ENCODE results near the gene CSF1. TPM values are rescaled to one million over a fixed set of nuclear protein-coding genes. Genes with fewer than 3 reads are reported as not detected.

The CSF1 gene
- total RNA-seq, 2 donors from 2014 or later = 14.1 to 18.1 TPM

- Histone ChIP-seq H3K4me1 (no peaks in the 10 kb centered on the region), H3K9me3 (no peaks in the 10 kb centered on the region), H3K27ac (no peak overlapping the region), H3K27me3 (no peaks in the 10 kb centered on the region), H3K9ac (ENCODE audit: low read depth in 2 of 2, low read length in 2 of 2) (no peak overlapping the region), H3K4me3 (no peak overlapping the region), H3K36me3 (no peaks in the 10 kb centered on the region)
- DNase-seq = no peak
- intact Hi-C loops (cut with DNase I) = no loop called here
- TF ChIP-seq CTCF (IDR thresholded peaks at IDR 0.05) = no peak
Measured at GRCh38 chr1:109894823-109895719, 15.6 kb upstream of the CSF1 start.

GRCh38 chr1:109895720-109896504 lies 14.7 kb upstream of the CSF1 start:
- no peaks in the 10 kb centered on the region for H3K4me1 ChIP-seq
- H3K27ac ChIP-seq = no peak overlapping the region
- H3K9ac ChIP-seq (ENCODE audit: low read depth in 2 of 2, low read length in 2 of 2) = no peak overlapping the region
- no peak for TF ChIP-seq CTCF (IDR thresholded peaks at IDR 0.05)
- no peak overlapping the region for H3K4me3 ChIP-seq
- intact Hi-C loops (cut with DNase I) = no loop called here
- no peaks in the 10 kb centered on the region for H3K9me3 ChIP-seq
- H3K27me3 ChIP-seq = no peaks in the 10 kb centered on the region
- DNase-seq = no peak
- no peaks in the 10 kb centered on the region for H3K36me3 ChIP-seq

GRCh38 chr1:109896681-109897080 lies 14.0 kb upstream of the CSF1 start:
- no peak for DNase-seq
- H3K27ac ChIP-seq = no peak overlapping the region
- H3K4me1 ChIP-seq = no peaks in the 10 kb centered on the region
- no peak for TF ChIP-seq CTCF (IDR thresholded peaks at IDR 0.05)
- intact Hi-C loops (cut with DNase I) = no loop called here
- H3K27me3 ChIP-seq = no peaks in the 10 kb centered on the region
- H3K9ac ChIP-seq (ENCODE audit: low read depth in 2 of 2, low read length in 2 of 2) = no peak overlapping the region
- H3K36me3 ChIP-seq = no peaks in the 10 kb centered on the region
- H3K9me3 ChIP-seq = no peaks in the 10 kb centered on the region
- no peak overlapping the region for H3K4me3 ChIP-seq

GRCh38 chr1:109897259-109897955 lies 13.2 kb upstream of the CSF1 start:
- H3K4me1 ChIP-seq = no peaks in the 10 kb centered on the region
- no peak for TF ChIP-seq CTCF (IDR thresholded peaks at IDR 0.05)

GRCh38 chr1:109898842-109899241 lies 11.8 kb upstream of the CSF1 start:
- H3K4me1 ChIP-seq = no peaks in the 10 kb centered on the region
- H3K27ac ChIP-seq = no peak overlapping the region
- H3K4me3 ChIP-seq = no peak overlapping the region
- DNase-seq = no peak
- H3K36me3 ChIP-seq = no peaks in the 10 kb centered on the region
- no peaks in the 10 kb centered on the region for H3K27me3 ChIP-seq
- no peaks in the 10 kb centered on the region for H3K9me3 ChIP-seq
- H3K9ac ChIP-seq (ENCODE audit: low read depth in 2 of 2, low read length in 2 of 2) = no peak overlapping the region
- no peak for TF ChIP-seq CTCF (IDR thresholded peaks at IDR 0.05)
- intact Hi-C loops (cut with DNase I) = no loop called here

More at GRCh38 chr1:109897259-109897955, 13.2 kb upstream of the CSF1 start:
- Histone ChIP-seq H3K9me3 (no peaks in the 10 kb centered on the region), H3K27me3 (no peaks in the 10 kb centered on the region), H3K27ac (no peak overlapping the region), H3K36me3 (no peaks in the 10 kb centered on the region), H3K9ac (ENCODE audit: low read depth in 2 of 2, low read length in 2 of 2) (no peak overlapping the region), H3K4me3 (no peak overlapping the region)
- DNase-seq = no peak
- intact Hi-C loops (cut with DNase I) = no loop called here
